Measurements from ENCODE around the gene MT1H. TPM values are rescaled to one million over a fixed set of nuclear protein-coding genes. Genes with fewer than 3 reads are reported as not detected.

Gene MT1H
- total and polyA plus RNA-seq, 2 of the 13 experiments (the other 11 are each of a cell fraction or from before 2014, with no cell fraction given), result 0.60 TPM; not detected in 1

DNA sequence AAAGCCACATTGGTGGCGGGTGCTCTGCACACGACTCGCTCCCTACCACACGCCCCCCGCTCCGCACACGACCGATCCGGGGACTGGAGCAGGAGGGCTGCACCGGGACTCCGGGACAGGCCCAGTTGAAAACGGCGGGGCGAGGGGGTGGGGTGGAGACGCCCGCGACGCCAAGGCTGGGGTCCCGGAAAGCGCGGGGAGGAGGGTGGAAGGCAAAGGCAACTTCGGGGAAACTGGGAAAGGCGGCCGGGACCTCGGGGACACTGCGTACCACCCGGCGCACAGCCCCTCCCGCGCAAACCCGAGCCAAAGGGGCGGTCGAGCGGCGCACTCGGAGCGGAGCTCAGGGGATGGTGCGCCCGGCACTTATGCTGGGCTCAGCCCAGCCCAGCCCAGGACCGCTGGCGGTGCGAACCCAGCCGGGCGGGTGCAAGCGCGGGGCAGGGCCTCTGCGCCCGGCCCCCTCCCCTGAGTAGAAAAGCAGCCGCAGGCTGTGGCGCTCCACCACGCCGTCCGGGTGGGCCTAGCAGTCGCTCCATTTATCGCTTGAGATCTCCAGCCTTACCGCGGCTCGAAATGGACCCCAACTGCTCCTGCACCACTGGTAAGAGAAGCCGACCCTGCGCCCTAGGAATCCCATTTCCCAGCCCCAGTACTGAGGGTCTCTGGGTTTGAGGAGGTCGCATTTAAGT lies 37.3 kb upstream of the MT1H start, which contains the start of gene MT1M (continued):
- TF ChIP-seq ZFYVE20 (CRISPR knock-in tag; IDR thresholded peaks at IDR 0.05; ENCODE audit: borderline replicate concordance, low read depth) (no peak), EEA1 (CRISPR knock-in tag; IDR thresholded peaks at IDR 0.05; ENCODE audit: borderline replicate concordance) (peak; percentile 33; the same call in 1 of the 2 replicates), ARNT (IDR thresholded peaks at IDR 0.05) (no peak), KLF15 (CRISPR knock-in tag; IDR thresholded peaks at IDR 0.05; ENCODE audit: borderline replicate concordance) (no peak), ZNF660 (CRISPR knock-in tag; IDR thresholded peaks at IDR 0.05; ENCODE audit: borderline replicate concordance, low read depth) (no peak), BORCS8-MEF2B (CRISPR knock-in tag; IDR thresholded peaks at IDR 0.05) (peak; percentile 38; the same call in 1 of the 2 replicates), SRSF4 (IDR thresholded peaks at IDR 0.05; ENCODE audit: low read depth, low read length, poor library complexity, severe bottlenecking) (no peak), ASH2L (IDR thresholded peaks at IDR 0.05; ENCODE audit: insufficient read length, low read depth, low read length) (no peak), ZFP41 (CRISPR knock-in tag; IDR thresholded peaks at IDR 0.05; ENCODE audit: borderline replicate concordance) (no peak), NFYB (CRISPR knock-in tag; IDR thresholded peaks at IDR 0.05) (no peak), MEIS2 (CRISPR knock-in tag; IDR thresholded peaks at IDR 0.05) (0 out of 2 replicates have a peak, but pooled peaks have one; percentile 3), GABPB1 (CRISPR knock-in tag; IDR thresholded peaks at IDR 0.05) (no peak; the same call in 1 of the 2 replicates), NCOA1 (CRISPR knock-in tag; IDR thresholded peaks at IDR 0.05) (no peak), ZNF251 (CRISPR knock-in tag; IDR thresholded peaks at IDR 0.05) (no peak)
- TF ChIP-seq, protein P1, sequence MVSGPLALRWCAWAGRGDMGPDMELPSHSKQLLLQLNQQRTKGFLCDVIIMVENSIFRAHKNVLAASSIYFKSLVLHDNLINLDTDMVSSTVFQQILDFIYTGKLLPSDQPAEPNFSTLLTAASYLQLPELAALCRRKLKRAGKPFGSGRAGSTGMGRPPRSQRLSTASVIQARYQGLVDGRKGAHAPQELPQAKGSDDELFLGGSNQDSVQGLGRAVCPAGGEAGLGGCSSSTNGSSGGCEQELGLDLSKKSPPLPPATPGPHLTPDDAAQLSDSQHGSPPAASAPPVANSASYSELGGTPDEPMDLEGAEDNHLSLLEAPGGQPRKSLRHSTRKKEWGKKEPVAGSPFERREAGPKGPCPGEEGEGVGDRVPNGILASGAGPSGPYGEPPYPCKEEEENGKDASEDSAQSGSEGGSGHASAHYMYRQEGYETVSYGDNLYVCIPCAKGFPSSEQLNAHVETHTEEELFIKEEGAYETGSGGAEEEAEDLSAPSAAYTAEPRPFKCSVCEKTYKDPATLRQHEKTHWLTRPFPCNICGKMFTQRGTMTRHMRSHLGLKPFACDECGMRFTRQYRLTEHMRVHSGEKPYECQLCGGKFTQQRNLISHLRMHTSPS (CRISPR knock-in tag; IDR thresholded peaks at IDR 0.05; ENCODE audit: low read depth), result 0 out of 2 replicates have a peak, but pooled peaks have one; percentile 22
- TF ChIP-seq, protein P2, sequence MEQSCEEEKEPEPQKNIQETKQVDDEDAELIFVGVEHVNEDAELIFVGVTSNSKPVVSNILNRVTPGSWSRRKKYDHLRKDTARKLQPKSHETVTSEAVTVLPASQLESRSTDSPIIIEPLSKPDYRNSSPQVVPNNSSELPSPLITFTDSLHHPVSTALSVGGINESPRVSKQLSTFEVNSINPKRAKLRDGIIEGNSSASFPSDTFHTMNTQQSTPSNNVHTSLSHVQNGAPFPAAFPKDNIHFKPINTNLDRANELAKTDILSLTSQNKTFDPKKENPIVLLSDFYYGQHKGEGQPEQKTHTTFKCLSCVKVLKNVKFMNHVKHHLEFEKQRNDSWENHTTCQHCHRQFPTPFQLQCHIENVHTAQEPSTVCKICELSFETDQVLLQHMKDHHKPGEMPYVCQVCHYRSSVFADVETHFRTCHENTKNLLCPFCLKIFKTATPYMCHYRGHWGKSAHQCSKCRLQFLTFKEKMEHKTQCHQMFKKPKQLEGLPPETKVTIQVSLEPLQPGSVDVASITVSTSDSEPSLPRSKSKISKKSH (CRISPR knock-in tag; IDR thresholded peaks at IDR 0.05; ENCODE audit: borderline replicate concordance), result 0 out of 2 replicates have a peak, but pooled peaks have one; percentile 50
- TF ChIP-seq, protein P3, sequence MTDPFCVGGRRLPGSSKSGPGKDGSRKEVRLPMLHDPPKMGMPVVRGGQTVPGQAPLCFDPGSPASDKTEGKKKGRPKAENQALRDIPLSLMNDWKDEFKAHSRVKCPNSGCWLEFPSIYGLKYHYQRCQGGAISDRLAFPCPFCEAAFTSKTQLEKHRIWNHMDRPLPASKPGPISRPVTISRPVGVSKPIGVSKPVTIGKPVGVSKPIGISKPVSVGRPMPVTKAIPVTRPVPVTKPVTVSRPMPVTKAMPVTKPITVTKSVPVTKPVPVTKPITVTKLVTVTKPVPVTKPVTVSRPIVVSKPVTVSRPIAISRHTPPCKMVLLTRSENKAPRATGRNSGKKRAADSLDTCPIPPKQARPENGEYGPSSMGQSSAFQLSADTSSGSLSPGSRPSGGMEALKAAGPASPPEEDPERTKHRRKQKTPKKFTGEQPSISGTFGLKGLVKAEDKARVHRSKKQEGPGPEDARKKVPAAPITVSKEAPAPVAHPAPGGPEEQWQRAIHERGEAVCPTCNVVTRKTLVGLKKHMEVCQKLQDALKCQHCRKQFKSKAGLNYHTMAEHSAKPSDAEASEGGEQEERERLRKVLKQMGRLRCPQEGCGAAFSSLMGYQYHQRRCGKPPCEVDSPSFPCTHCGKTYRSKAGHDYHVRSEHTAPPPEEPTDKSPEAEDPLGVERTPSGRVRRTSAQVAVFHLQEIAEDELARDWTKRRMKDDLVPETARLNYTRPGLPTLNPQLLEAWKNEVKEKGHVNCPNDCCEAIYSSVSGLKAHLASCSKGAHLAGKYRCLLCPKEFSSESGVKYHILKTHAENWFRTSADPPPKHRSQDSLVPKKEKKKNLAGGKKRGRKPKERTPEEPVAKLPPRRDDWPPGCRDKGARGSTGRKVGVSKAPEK (CRISPR knock-in tag; IDR thresholded peaks at IDR 0.05; ENCODE audit: borderline replicate concordance), result peak; percentile 86; the same call in 1 of the 2 replicates
- TF ChIP-seq, protein P4, sequence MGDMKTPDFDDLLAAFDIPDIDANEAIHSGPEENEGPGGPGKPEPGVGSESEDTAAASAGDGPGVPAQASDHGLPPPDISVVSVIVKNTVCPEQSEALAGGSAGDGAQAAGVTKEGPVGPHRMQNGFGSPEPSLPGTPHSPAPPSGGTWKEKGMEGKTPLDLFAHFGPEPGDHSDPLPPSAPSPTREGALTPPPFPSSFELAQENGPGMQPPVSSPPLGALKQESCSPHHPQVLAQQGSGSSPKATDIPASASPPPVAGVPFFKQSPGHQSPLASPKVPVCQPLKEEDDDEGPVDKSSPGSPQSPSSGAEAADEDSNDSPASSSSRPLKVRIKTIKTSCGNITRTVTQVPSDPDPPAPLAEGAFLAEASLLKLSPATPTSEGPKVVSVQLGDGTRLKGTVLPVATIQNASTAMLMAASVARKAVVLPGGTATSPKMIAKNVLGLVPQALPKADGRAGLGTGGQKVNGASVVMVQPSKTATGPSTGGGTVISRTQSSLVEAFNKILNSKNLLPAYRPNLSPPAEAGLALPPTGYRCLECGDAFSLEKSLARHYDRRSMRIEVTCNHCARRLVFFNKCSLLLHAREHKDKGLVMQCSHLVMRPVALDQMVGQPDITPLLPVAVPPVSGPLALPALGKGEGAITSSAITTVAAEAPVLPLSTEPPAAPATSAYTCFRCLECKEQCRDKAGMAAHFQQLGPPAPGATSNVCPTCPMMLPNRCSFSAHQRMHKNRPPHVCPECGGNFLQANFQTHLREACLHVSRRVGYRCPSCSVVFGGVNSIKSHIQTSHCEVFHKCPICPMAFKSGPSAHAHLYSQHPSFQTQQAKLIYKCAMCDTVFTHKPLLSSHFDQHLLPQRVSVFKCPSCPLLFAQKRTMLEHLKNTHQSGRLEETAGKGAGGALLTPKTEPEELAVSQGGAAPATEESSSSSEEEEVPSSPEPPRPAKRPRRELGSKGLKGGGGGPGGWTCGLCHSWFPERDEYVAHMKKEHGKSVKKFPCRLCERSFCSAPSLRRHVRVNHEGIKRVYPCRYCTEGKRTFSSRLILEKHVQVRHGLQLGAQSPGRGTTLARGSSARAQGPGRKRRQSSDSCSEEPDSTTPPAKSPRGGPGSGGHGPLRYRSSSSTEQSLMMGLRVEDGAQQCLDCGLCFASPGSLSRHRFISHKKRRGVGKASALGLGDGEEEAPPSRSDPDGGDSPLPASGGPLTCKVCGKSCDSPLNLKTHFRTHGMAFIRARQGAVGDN (CRISPR knock-in tag; IDR thresholded peaks at IDR 0.05), result peak; percentile 68

All from HepG2 (cell line).